HG03354 (cell line): Measurements from ENCODE around the gene KRT14.
"Not testable (repeated sequence)": the region's sequence is repeated elsewhere in the genome, so short reads cannot be mapped to it uniquely, and the experiment has no call there.

Source experiments
- ATAC-seq: cut with Tn5 transposase; IDR thresholded peaks from one replicate; pipeline ENCODE4 v1.9.1; 2021; ENCODE audit warnings: mild to moderate bottlenecking; ENCODE audit not compliant: unreplicated experiment, poor library complexity, severe bottlenecking

The KRT14 gene

GRCh38 chr17:41553987-41554680, 32.6 kb downstream of the KRT14 start:
- ATAC-seq = no peak

GRCh38 chr17:41553176-41553575, 33.5 kb downstream of the KRT14 start:
- no peak for ATAC-seq

GRCh38 chr17:41552455-41552854, 34.2 kb downstream of the KRT14 start:
- no peak for ATAC-seq

GRCh38 chr17:41551365-41551764, 35.3 kb downstream of the KRT14 start:
- ATAC-seq = no peak

GRCh38 chr17:41549596-41550039, 37.1 kb downstream of the KRT14 start:
- no peak for ATAC-seq

GRCh38 chr17:41548844-41549595, 37.7 kb downstream of the KRT14 start:
- peak; percentile 75 for ATAC-seq

GRCh38 chr17:41547921-41548843, 38.5 kb downstream of the KRT14 start:
- ATAC-seq = no peak

GRCh38 chr17:41547378-41547841, 39.3 kb downstream of the KRT14 start:
- no peak for ATAC-seq

- ATAC-seq = no peak
Measured at GRCh38 chr17:41546819-41547218, 39.9 kb downstream of the KRT14 start.

GRCh38 chr17:41545829-41546410, 40.8 kb downstream of the KRT14 start:
- ATAC-seq = no peak

- no peak for ATAC-seq
Measured at GRCh38 chr17:41544935-41545334, 41.8 kb downstream of the KRT14 start.

GRCh38 chr17:41544491-41544892, 42.2 kb downstream of the KRT14 start:
- no peak for ATAC-seq

GRCh38 chr17:41542786-41543185, 43.9 kb downstream of the KRT14 start:
- ATAC-seq = not testable (repeated sequence)

GRCh38 chr17:41542357-41542756, 44.3 kb downstream of the KRT14 start:
- no peak for ATAC-seq

GRCh38 chr17:41540921-41541625, 45.6 kb downstream of the KRT14 start:
- no peak for ATAC-seq

GRCh38 chr17:41539979-41540701, 46.6 kb downstream of the KRT14 start:
- no peak for ATAC-seq

- ATAC-seq = no peak
Measured at GRCh38 chr17:41539071-41539492, 47.6 kb downstream of the KRT14 start.

GRCh38 chr17:41538565-41538991, 48.1 kb downstream of the KRT14 start:
- ATAC-seq = no peak
